ENCODE results near the gene VENTX.
A peak's percentile ranks its signal among the peaks of the same experiment; 100 is the strongest.

Gene VENTX

DNA sequence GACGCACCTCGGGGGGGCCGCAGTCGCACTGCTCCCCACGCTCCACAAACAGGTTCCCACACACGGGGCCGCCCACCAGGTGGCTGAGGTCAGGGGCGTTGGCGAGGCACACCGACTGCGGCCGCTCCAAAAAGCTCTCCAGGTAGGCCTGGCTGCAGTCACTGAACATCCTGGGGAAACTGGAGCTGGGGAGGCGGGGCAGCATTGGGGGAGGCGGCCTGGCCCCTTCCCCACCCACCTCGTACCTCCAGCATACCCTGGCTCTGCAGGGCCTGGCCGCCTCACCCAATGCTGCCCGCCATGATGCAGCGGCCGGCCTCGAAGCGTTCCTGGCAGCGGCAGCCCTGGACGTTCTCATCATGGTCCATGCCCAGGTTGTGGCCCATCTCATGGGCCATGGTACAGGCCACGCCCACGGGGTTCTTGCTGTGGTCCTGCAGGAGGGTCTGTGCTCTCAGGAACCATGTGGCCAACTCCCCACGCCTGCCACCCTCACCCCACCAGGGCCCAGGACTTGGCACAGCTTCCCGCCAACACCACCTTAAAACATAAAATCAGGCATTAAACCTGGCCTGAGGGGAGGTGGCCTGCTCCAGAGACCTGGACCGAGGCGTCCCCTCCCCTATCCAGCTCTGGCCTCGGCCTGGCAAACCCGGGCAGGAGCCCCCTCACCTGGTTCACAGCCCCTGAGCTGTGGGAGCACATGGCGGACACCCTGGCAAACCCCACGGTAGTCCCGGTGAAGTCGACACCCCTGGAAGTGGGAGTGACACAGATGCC, 34.1 kb downstream of the VENTX start:
- no peak for DNase-seq (ENCODE audit: low read depth in 2 of 2)

DNA sequence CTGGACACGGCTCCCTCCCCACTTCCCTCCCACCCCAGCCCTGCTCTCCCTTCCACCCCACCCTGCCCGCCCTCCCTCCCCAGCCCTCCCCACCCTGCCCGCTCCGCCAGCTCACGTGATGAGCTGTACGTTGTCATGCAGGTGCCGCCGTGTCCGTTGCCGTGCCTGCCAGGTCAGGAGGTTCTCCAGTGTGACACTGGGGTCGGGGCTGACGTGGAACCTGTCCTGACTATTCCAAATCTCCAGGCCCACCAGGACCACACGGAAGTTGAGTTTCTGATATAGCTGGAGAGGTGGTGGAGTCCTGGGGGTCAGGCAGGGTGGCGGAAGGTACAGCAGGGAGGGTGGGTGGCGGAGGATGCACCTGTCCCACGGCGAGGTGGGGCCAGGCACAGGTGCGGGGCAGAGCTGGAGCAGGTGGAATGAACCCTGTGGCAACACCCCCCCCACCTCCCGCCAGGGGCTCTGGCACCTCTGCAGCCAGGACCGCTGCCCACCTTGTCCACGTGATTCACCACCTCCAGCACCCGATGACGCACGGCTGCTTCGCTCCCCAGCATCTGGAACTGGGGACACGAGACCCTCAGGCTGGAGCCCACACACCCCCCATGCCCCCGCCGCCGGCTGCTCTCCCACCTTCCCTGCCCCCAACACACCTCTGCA, 34.8 kb downstream of the VENTX start:
- no peak for DNase-seq (ENCODE audit: low read depth in 2 of 2)

- no peak for DNase-seq (ENCODE audit: low read depth in 2 of 2)
Measured at GRCh38 chr10:133272964-133273420, 35.3 kb downstream of the VENTX start.

DNA sequence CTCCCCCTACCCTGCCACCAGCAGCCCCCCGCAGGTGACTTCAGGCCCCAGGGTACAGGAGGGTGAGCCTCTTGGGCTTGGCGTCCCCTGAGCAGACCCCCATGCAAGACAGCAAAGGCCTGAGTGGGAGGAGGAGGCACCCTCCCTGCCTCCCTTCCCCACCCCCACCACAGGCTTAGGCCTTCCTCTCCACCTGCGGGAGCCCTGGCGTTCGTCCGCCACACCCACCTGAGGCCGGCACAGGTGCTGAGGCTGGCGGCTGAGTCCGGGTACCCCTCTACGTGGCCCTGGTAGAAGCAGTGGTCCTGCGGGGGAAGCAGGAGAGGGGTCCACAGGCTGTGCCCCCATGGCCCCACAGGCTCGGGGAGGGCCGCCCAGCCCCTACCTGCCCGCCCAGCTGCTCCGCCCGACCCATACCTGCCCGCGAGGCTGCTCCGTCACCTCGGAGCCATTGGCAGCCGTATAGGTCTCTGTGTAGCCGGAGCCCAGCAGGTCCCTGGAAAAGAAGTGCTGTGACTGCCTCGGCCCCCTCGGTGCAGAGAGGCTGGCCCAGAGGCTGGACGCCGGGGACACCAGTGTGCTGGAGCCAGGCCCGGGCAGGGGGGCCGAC, 36.0 kb downstream of the VENTX start:
- no peak for DNase-seq (ENCODE audit: low read depth in 2 of 2)

DNA sequence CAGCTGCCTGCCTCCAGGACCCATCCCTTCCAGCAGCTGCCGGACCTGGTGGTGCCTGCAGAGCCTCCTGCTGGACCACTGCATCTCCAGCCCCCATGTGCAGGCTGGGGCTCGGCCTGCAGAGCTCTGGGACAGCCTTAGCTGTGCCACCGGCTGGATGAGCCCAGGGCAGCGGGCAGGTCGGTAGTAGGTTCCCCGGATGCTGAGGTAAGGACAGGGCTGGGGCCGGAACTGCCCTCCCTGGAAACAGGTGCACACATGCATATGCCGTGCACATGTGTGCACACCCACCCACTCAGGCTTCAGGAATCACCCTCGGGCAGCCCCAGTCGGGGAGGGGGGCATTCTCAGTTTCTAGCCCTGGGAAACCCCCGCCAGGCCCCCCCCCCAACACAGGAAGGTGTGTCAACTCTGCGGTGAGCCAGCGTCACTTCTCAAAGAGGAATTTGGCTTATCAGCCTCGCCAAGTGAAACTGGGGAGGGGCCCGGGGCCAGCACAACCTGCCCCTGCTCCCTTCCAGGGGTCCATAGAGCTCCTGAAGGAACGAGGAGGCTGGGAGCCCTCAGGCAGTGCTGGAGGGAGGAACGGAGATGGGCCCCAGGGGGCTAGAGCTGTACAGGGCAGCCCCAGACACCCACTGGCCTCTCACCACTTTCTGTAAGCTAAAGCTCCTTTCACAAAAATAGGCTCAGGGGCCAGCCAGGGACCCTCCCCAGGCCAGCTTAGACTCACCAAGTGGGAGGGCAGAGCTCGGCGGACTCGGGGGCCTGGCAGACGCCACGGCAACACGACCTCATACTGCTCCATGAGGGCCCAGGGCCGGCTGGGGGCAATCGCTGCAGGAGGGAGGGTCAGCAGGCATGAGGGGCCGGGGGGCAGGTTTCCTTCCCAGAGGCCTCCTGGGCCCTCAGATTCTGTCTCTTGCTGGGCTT, 37.4 kb downstream of the VENTX start:
- DNase-seq (ENCODE audit: low read depth in 2 of 2), result peak; percentile 75 to 79

DNA sequence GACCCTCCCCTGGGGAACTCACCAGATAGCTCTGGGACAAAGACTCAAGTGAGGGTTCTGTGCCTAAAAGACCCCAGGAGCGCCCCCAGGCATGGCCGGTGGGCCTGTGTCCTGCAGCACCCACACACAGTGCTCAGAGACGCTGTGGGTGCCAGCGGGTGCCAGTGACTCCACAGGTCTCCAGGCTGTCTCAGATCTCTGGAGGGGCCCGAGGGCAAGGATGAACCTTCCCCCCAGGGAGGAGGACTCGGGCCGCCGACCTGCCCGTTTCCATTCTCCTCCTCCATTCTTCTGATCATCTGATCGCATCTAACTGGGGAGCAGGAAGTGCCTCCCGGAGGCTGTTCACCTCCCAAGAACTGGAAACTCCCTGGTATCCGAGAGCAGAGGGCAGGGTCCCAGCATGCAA, 38.0 kb downstream of the VENTX start:
- DNase-seq (ENCODE audit: low read depth in 2 of 2), result peak; percentile 42 to 53

DNA sequence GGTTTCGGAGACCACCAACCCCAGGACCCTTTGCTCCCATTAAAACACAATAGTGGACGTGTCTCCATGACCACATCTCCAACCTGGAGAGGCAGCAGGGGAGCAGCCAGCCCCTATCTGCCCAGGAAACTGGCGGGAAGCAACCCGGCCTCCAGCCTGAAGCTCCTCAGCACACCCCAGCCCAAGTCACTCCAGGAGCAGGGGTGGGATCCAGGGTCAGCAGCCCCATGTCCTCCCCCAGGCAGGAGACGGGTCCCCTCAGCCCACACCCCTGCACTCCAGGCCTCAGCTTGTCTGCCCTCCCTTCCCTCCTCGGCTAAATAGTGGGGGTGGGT, 38.4 kb downstream of the VENTX start:
- no peak for DNase-seq (ENCODE audit: low read depth in 2 of 2)

- DNase-seq (ENCODE audit: low read depth in 2 of 2), result peak; percentile 63 to 73
Measured at GRCh38 chr10:133276435-133277201, 39.0 kb downstream of the VENTX start, which contains the start of gene ADAM8. Gene ADAM8, minus strand, starts transcription at chr10:133276868. Its CDS starts 51 bp downstream, at chr10:133276817.

GRCh38 chr10:133277277-133277992, 39.8 kb downstream of the VENTX start:
- no peak for DNase-seq (ENCODE audit: low read depth in 2 of 2)

- no peak for DNase-seq (ENCODE audit: low read depth in 2 of 2)
Measured at GRCh38 chr10:133277993-133278576, 40.4 kb downstream of the VENTX start.

DNA sequence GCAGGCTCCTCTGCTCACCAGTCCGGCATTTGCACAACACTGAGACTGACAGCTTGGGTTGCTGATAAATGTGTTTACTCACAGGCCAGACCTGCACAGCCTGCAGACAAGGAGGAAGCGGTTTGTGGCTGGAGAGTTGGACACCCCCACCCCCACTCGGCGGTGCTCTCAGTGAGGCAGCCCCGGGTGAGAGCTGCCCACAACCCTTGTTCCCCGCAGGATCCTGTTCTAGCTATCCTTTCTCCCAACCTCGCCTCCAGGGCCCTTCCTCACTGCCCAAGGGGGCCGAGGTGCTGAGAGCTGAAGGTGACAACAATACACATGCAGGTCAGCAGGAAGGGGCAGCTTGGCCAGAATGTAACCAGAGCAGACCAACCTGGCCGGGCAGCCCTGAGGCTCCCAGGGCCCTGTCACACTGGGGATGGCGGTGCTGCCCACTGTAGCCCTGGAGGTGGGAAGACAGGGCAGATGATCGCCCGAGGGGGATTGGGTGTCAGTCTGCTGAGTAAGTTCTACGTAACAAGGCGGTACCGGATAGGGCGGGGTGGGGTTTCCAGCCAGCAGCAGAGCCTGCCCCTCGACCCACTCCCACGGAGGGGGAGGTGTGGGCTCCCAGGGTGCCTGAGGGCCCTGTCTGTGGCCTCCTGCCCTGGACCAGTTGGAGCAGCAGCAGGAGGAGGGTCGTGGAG, 41.1 kb downstream of the VENTX start:
- peak; percentile 44 to 52 for DNase-seq (ENCODE audit: low read depth in 2 of 2)

DNA sequence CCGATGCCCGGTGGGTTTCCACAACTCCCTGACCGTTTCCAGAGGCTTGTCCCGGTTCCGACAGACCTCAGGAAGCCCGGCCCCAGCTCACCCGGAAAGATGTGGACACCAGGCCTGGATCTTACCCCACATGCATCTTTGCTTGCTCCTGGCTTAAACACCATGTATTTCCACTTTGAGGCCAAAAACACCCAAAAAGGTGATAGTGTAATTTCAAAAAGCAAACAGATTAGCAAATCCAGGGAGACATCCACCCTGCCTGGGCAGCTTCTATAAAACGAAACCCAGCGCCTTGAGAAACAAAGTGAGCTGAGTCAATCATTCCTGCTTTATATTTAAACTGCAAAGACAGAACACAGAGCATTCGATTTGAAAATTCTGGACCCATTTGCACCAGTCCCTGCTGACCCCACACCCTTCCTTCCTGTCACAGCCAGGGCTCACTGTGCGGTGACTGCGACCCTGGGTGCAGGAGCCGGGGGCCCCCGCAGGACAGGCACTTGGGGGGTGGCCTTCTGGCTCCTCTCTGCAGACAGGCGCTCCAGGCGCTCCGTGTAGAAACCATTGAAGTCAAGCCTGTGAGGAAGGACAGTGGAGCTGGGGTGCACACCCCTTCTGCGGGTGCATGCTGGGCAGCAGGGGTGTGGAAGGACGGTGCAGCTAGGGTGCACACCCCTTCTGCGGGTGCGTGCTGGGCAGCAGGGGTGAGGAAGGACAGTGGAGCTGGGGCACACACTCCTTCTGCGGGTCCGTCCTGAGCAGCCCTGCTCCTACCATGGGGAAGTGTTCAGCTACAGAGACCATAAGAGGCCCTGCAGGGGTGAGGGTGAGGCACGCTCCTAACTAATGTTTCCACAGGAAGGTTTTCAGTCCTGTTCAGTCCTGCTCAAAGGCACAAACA, 41.9 kb downstream of the VENTX start:
- no peak for DNase-seq (ENCODE audit: low read depth in 2 of 2)

DNA sequence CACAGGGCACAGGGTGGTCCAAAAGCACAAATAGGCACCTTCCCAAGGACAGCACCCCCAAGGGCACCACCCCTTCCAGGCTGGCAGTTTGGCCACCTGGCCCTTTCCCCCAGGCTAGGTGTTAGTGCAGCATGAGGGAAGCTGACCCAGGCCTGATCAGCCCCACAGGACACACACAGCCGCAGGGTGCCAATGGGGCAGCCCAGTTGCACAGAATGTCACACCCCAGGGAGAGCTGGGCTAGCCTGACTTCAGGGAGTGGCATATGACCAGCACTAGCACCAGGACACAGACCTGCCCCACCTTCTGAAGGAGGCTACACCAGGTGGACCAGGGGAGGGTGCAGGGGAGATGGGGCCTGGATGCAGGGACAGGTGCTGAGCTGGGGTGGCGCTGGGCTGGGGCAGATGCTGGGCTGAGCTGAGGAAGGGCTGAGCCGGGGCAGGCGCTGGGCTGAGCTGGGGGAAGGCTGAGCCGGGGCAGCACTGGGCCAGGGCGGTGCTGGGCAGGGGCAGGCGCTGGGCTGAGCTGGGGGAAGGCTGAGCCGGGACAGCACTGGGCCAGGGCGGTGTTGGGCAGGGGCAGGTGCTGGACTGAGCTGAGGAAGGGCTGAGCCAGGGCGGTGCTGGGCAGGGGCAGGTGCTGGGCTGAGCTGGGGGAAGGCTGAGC, 42.9 kb downstream of the VENTX start:
- no peak for DNase-seq (ENCODE audit: low read depth in 2 of 2)

- no peak for DNase-seq (ENCODE audit: low read depth in 2 of 2)
Measured at GRCh38 chr10:133281084-133281483, 43.4 kb downstream of the VENTX start.

GRCh38 chr10:133281628-133282372, 44.1 kb downstream of the VENTX start:
- no peak for DNase-seq (ENCODE audit: low read depth in 2 of 2)

DNA sequence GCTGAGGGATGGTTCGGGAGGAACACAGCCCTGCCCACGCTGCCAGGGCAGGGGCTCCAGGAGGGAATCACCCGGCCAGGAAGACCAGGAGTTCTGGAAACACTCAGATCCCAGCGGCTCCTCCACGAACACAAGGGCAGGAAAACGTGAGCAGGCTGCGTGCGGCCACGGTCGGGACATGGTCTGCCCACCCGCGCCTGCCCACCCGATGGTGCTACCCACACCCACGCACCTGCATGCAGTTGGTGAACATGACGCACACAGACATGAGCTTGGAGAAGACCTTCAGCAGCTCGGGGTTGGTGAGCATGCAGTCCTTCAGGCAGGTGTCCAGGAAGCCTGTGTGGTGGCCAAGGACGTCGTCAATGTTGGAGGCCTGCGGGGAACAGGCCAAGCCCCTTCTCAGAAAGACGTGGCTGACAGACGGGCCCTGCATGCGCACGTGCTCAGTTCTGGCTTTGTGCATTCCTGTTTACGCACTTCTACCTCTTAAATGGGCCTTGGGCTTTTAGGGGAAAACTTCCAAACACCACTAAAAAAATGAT, 45.3 kb downstream of the VENTX start:
- no peak for DNase-seq (ENCODE audit: low read depth in 2 of 2)

DNA sequence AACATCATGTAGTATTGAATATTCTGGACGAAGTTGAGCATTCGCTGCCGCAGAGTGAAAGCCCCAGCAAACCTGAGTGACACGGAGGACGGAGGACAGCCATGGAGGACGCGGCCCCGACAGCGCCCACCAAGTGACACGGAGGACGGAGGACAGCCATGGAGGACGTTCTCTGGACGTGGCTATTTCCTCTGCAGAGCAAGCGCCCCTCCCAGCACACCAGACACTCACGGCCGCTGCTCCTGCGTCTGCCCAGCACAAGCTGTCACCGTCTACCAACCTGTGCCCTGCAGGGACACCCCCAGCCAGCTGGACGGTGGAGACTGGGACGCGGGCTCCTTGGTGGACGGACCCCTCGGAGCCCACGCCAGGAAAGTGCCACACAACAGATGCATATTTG, 46.3 kb downstream of the VENTX start:
- DNase-seq (ENCODE audit: low read depth in 2 of 2), result no peak
